Subcutaneous adipose tissue (tissue), 4 donors: ENCODE results near the gene APOE. TPM values are rescaled to one million over a fixed set of nuclear protein-coding genes. Genes with fewer than 3 reads are reported as not detected.

Experiments
- total RNA-seq, 4 donors: library from RNA; depleted of rRNA; stranded (reverse); fragments of >200 nt; gene quantifications; one replicate each; pipeline ENCODE4 v1.1.0, GENCODE V29; 2016
- TF ChIP-seq, protein P1 (sequence below): fragments of 450-650 bp; IDR thresholded peaks from one replicate; pipeline ENCODE4 v1.5.1; 2016; ENCODE audit warnings: low read depth, mild to moderate bottlenecking, control low read depth, antibody characterized with exemption, moderate library complexity

APOE gene
- total RNA-seq, 4 donors from 2014 or later, result 212 to 2,618 (median 1,765) TPM

DNA sequence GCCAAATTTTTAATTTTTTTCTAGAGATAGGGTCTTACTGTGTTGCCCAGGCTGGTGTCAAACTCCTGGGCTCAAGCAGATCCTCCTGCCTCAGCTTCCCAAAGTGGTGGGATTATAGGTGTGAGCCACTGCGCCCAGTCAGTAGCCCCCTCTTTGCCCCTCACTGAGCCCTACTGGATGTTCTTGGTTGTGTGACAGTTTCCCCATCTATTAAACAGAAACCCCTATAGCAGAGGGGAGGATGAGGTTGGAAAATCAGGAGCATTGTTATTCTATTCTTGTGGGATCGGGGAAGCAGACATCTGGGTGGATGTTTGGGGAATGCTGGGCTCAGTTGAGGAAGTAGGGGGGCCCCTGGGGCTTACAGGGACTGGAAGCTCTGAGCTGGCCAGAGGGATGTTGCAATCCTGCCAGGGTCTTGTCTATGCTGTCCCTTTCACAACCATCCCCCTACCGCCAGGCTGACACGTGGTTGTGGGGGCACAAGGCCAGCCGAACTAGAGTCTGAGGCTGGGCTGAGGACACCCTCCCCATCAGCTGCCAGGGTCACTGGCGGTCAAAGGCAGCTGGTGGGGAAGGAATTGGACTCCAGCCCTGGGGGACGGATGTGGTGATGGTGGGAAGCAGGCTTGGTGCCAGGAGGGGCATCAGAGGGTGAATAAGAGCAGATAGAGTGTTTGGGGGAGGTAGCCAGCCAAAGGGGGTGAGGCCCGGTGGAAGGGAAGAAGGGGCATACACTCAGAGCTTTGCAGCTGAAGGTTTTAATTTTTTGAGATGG is 19.7 kb downstream of the APOE start:
- TF ChIP-seq, protein P1, sequence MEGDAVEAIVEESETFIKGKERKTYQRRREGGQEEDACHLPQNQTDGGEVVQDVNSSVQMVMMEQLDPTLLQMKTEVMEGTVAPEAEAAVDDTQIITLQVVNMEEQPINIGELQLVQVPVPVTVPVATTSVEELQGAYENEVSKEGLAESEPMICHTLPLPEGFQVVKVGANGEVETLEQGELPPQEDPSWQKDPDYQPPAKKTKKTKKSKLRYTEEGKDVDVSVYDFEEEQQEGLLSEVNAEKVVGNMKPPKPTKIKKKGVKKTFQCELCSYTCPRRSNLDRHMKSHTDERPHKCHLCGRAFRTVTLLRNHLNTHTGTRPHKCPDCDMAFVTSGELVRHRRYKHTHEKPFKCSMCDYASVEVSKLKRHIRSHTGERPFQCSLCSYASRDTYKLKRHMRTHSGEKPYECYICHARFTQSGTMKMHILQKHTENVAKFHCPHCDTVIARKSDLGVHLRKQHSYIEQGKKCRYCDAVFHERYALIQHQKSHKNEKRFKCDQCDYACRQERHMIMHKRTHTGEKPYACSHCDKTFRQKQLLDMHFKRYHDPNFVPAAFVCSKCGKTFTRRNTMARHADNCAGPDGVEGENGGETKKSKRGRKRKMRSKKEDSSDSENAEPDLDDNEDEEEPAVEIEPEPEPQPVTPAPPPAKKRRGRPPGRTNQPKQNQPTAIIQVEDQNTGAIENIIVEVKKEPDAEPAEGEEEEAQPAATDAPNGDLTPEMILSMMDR, result no peak

DNA sequence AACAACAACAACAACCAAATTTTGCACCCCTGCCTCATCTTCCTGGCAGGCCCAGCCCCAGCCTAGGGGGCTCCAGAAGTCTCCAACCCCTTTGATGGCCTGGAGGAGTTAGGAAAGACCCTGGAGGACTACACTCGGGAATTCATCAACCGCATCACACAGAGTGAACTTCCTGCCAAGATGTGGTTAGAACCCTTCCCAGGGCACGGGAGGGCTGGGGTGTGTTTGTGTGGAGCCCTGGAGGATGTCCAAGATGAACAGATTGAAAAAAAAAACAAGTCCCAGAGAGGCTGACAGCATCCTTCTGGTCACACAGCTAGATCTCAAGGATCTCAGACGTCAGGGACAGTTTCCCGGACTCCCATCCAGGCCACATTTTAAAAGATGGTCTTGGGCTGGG is 22.1 kb downstream of the APOE start:
- TF ChIP-seq, protein P1, result no peak

DNA sequence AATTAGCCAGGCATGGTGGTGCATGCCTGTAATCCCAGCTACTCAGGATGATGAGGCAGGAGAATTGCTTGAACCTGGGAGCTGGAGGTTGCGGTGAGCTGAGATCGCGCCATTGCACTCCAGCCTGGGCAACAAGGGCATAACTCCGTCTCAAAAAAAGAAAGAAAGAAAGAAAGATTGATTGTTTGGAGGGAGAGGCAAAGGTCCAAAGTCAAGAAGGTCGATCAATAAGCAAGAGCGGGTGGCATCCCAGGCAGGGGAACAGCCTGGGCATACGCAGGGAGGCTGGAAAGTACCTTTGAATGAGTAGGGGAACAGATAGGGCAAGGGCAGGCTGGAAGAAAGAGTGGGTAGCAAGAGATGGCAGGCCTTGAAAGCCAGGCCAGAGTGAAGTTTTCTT is 24.5 kb downstream of the APOE start:
- TF ChIP-seq, protein P1, result no peak

DNA sequence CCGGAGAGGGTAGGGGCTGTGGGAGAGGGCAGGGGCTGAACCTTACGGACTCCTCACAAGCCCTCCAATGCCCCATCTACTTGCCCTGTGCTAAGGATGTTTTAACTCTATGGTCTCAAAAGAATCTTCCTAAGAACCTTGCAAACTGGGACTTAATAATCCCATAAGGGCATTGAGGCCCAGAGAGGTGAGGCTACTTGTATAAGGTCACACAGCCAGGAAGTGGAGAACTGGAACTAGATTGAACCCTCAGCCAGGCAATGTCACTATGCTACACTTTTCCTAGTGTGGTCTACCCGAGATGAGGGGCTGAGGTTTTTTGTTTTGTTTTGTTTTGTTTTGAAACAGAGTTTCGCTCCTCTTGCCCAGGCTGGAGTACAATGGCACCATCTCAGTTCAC is 25.9 kb downstream of the APOE start:
- TF ChIP-seq, protein P1, result no peak

DNA sequence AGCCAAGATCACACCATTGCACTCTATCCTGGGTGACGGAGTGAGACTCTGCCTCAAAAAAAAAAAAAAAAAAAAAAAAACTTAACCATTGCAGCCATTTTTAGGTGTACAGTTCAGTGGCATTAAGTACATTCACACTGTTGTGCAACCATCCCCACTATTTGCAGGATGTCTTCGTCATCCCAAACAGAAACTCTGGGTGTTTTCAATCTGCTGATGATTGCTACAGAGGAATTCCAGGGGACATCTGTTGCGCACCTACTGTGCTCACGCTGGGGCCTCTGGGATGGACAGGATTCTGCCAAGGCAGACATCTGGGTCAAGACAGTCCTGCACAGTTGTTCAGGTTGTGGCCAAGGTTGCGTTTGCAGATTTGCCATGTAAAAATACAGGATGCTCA is 34.1 kb downstream of the APOE start:
- TF ChIP-seq, protein P1, result no peak

DNA sequence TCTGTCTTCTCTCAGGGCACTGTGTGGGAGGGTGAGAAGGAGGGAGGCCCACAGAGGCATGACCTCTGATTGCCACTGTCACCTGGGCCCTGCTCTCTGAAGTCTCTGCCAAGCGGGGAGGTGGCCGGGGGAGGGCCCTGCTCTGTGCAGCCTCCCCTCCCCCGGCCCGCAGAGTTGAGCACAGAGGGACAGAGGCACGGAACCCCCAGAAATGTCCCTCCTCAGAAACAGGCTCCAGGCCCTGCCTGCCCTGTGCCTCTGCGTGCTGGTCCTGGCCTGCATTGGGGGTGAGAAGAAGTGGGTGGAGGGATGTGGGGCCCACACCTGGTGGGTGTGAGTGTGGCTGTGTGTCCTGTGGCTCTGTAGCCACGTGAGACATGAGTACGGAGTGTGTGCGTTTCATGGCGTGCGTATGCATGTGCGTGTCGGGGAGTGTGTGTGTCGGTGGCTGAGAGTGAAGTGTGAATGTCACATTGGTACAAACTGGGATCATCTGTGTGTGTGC is 36.5 kb downstream of the APOE start, which contains the start of gene APOC4:
APOC4 (plus strand) TSS at position 171 of the 505 bp plus-strand sequence; CDS start at position 212, 41 bp downstream.
- TF ChIP-seq, protein P1, result no peak

DNA sequence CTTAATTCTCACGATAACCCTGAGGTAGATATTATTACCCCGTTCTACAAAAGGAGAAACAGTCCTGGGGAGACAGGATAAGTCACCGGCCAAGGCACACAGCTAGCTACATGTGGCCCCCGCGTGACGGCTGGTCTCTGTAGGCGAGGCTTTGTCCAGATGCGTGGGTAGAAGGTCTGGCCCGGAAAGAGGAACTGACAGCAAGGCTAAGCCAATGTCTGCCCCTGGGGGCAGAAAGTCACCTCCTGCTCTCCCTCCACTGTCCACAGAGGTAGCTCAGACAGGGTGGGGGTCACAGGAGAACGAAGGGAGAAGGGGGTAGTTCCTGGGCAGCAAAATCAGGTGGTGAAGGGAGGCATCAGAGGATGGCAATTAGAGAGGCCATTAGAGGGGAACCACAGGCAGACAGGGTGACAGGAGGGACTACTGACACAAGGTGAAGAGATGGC is 38.2 kb downstream of the APOE start:
- TF ChIP-seq, protein P1, result no peak
